ENCODE measurements around the gene METTL22. TPM values are rescaled to one million over a fixed set of nuclear protein-coding genes. Genes with fewer than 3 reads are reported as not detected.

The METTL22 gene
- total RNA-seq, 3 donors from 2014 or later = 24.1 to 41.0 (median 30.8) TPM

- H3K36me3 ChIP-seq (ENCODE audit: low read depth) = no peaks in the 10 kb centered on the region
- no peaks in the 10 kb centered on the region for H3K4me1 ChIP-seq (ENCODE audit: low read depth)
- DNase-seq (no peak), ATAC-seq (no peak)
- intact Hi-C loops (cut with DNase I, micrococcal nuclease) = loop anchor here in 1 of 2 donors (5.0 kb wide), 1 partner anchor 131 kb away; no protein-coding TSS in a partner anchor
- no peak overlapping the region for H3K4me3 ChIP-seq
- H3K9me3 ChIP-seq = no peaks in the 10 kb centered on the region
- no peak for TF ChIP-seq CTCF (IDR thresholded peaks at IDR 0.05)
These were observed 40.2 kb downstream of the METTL22 start for GRCh38 chr16:8661703-8662102.

GRCh38 chr16:8663192-8664089 lies 41.9 kb downstream of the METTL22 start:
- intact Hi-C loops (cut with DNase I, micrococcal nuclease) = loop anchor here in 1 of 2 donors (5.0 kb wide), 1 partner anchor 129 kb away; no protein-coding TSS in a partner anchor
- DNase-seq (no peak), ATAC-seq (no peak)
- no peak for TF ChIP-seq CTCF (IDR thresholded peaks at IDR 0.05)
- no peaks in the 10 kb centered on the region for H3K9me3 ChIP-seq
- H3K4me3 ChIP-seq = no peak overlapping the region
- H3K4me1 ChIP-seq (ENCODE audit: low read depth) = no peaks in the 10 kb centered on the region
- H3K36me3 ChIP-seq (ENCODE audit: low read depth) = no peaks in the 10 kb centered on the region

GRCh38 chr16:8665529-8665928 lies 44.0 kb downstream of the METTL22 start:
- Histone ChIP-seq H3K4me1 (ENCODE audit: low read depth) (no peaks in the 10 kb centered on the region), H3K9me3 (no peaks in the 10 kb centered on the region), H3K4me3 (no peak overlapping the region), H3K36me3 (ENCODE audit: low read depth) (no peaks in the 10 kb centered on the region)
- intact Hi-C loops (cut with DNase I, micrococcal nuclease) = no loop called here
- no peak for TF ChIP-seq CTCF (IDR thresholded peaks at IDR 0.05)
- DNase-seq (no peak), ATAC-seq (no peak)

- no peak for DNase-seq
- no peak for TF ChIP-seq CTCF (IDR thresholded peaks at IDR 0.05)
- Histone ChIP-seq H3K9me3 (no peaks in the 10 kb centered on the region), H3K4me3 (no peak overlapping the region), H3K36me3 (ENCODE audit: low read depth) (no peaks in the 10 kb centered on the region), H3K4me1 (ENCODE audit: low read depth) (no peaks in the 10 kb centered on the region)
- intact Hi-C loops (cut with DNase I, micrococcal nuclease) = no loop called here
- ATAC-seq = no peak
These were observed 46.0 kb downstream of the METTL22 start for GRCh38 chr16:8667492-8667891.

GRCh38 chr16:8668113-8668512 lies 46.6 kb downstream of the METTL22 start:
- Histone ChIP-seq H3K4me1 (ENCODE audit: low read depth) (no peaks in the 10 kb centered on the region), H3K36me3 (ENCODE audit: low read depth) (no peaks in the 10 kb centered on the region), H3K4me3 (no peak overlapping the region), H3K9me3 (no peaks in the 10 kb centered on the region)
- ATAC-seq = no peak
- DNase-seq = no peak
- intact Hi-C loops (cut with DNase I, micrococcal nuclease) = no loop called here
- no peak for TF ChIP-seq CTCF (IDR thresholded peaks at IDR 0.05)
